Endothelial cell of umbilical vein (primary cell): ENCODE data around the gene STARD13. TPM values are rescaled to one million over a fixed set of nuclear protein-coding genes. Genes with fewer than 3 reads are reported as not detected.

Source experiments
- BruUV-seq: library from RNA; stranded (reverse); fragments of 400-500 nt; replicated peaks from 2 replicates; lab custom pipeline; 2021; lab: Mats Ljungman, UMichigan
- CTCF ChIA-PET: fragments of 300-600, 350-600 bp; sonication (Branson Sonifier 250); formaldehyde crosslinking; loops from one replicate; lab custom pipeline; 2021; ENCODE audit warnings: antibody characterized with exemption, inconsistent platforms; lab: Charles Lee
- POLR2A ChIA-PET: fragments of 300-600, 350-600 bp; sonication (Branson Sonifier 250); formaldehyde crosslinking; loops from one replicate; lab custom pipeline; 2021; ENCODE audit warnings: antibody characterized with exemption, inconsistent platforms; lab: Charles Lee
- DNase-seq: peaks from one replicate; pipeline ENCODE4 v3.0.0-alpha.2; 2011; ENCODE audit warnings: low read depth, low spot score
- FAIRE-seq: peaks from 2 replicates; lab custom pipeline; 2011; peaks lifted over from hg19 to GRCh38; lab: Jason Lieb, UNC
- H2AFZ ChIP-seq: 2 replicates; pipeline ENCODE4 v1.6.0; 2012; ENCODE audit warnings: low read depth, low read length, control low read depth, inconsistent platforms
- H3K27ac ChIP-seq: 2 replicates; pipeline ENCODE4 v1.5.1; 2011; ENCODE audit warnings: low read depth, mild to moderate bottlenecking, control low read depth, low read length, moderate library complexity; ENCODE audit not compliant: insufficient read depth
- H3K27me3 ChIP-seq, 2 experiments: 2 replicates each; pipeline versions ENCODE4 v1.6.0 to v1.6.1; 2011; ENCODE audit warnings: low read length in 2 of 2, mixed read lengths in 1 of 2; ENCODE audit not compliant: control insufficient read depth in 2 of 2, insufficient read depth in 2 of 2
- H3K36me3 ChIP-seq, 2 experiments: 2 replicates in 1 of 2; 3 replicates in 1 of 2; pipeline ENCODE4 v1.5.1; 2011; ENCODE audit warnings: low read length in 2 of 2, mild to moderate bottlenecking in 1 of 2, moderate library complexity in 1 of 2; ENCODE audit not compliant: control insufficient read depth in 2 of 2, insufficient read depth in 2 of 2; ENCODE audit errors: extremely low read depth in 1 of 2
- H3K4me1 ChIP-seq: 3 replicates; pipeline ENCODE4 v1.5.1; 2011; ENCODE audit warnings: mild to moderate bottlenecking, low read length; ENCODE audit not compliant: control insufficient read depth, insufficient read depth; ENCODE audit errors: extremely low read depth
- H3K4me2 ChIP-seq: 2 replicates; pipeline ENCODE4 v1.6.1; 2011; ENCODE audit warnings: low read length, control low read depth, mixed read lengths; ENCODE audit not compliant: insufficient read depth
- H3K4me3 ChIP-seq, 3 experiments: fragments of 200-600 bp in 1 of 3; sonication (generic), shearing (Covaris generic) in 1 of 3; replicated peaks in 1 of 3; 2 replicates each; pipeline ENCODE4 v1.5.1; 2011 to 2016; ENCODE audit warnings: control low read depth in 3 of 3, low read length in 3 of 3, mild to moderate bottlenecking in 2 of 3, inconsistent platforms in 1 of 3, low read depth in 1 of 3, moderate library complexity in 1 of 3; ENCODE audit not compliant: insufficient read depth in 1 of 3
- H3K79me2 ChIP-seq: 2 replicates; pipeline ENCODE4 v1.6.0; 2012; ENCODE audit warnings: low read length, inconsistent platforms; ENCODE audit not compliant: control insufficient read depth, insufficient read depth
- H3K9ac ChIP-seq: replicated peaks from 2 replicates; pipeline ENCODE3; 2011; ENCODE audit warnings: low read length, control low read depth; ENCODE audit not compliant: insufficient read depth; ENCODE audit errors: extremely low read depth
- H3K9me1 ChIP-seq: replicated peaks from 3 replicates; pipeline ENCODE4 v1.6.0; 2011; ENCODE audit warnings: mild to moderate bottlenecking, low read length; ENCODE audit not compliant: control insufficient read depth, insufficient read depth; ENCODE audit errors: extremely low read depth
- H3K9me3 ChIP-seq: replicated peaks from 2 replicates; pipeline ENCODE4 v1.5.1; 2012; ENCODE audit warnings: low read length, inconsistent platforms; ENCODE audit not compliant: control insufficient read depth, insufficient read depth
- H4K20me1 ChIP-seq: replicated peaks from 2 replicates; pipeline ENCODE3; 2011; ENCODE audit warnings: mild to moderate bottlenecking, low read length; ENCODE audit not compliant: control insufficient read depth, insufficient read depth; ENCODE audit errors: extremely low read depth
- CTCF ChIP-seq, 2 donors: IDR thresholded peaks; 1 replicate in 1 of 2; 2 replicates in 1 of 2; pipeline ENCODE4 v1.5.1; 2011; ENCODE audit warnings: low read length in 2 of 2, mild to moderate bottlenecking in 2 of 2, moderate library complexity in 2 of 2, control low read depth in 1 of 2, inconsistent platforms in 1 of 2, low read depth in 1 of 2; ENCODE audit not compliant: insufficient read depth in 1 of 2; ENCODE audit errors: extremely low read depth in 1 of 2
- EZH2 ChIP-seq: IDR thresholded peaks from 2 replicates; pipeline ENCODE4 v1.6.1; 2012; ENCODE audit warnings: borderline replicate concordance, low read depth, mild to moderate bottlenecking, moderate library complexity, low read length, inconsistent platforms; ENCODE audit not compliant: severe bottlenecking
- FOS ChIP-seq: IDR thresholded peaks from 2 replicates; pipeline ENCODE4 v1.6.1; 2011; ENCODE audit warnings: mild to moderate bottlenecking, low read length, moderate library complexity, borderline replicate concordance; ENCODE audit not compliant: insufficient read depth
- GATA2 ChIP-seq: IDR thresholded peaks from 2 replicates; pipeline ENCODE4 v1.7.0; 2011; ENCODE audit warnings: low read depth, mild to moderate bottlenecking, moderate library complexity, mixed read lengths, low read length; ENCODE audit not compliant: insufficient read length, insufficient read depth
- JUN ChIP-seq: IDR thresholded peaks from 2 replicates; pipeline ENCODE4 v1.6.1; 2011; ENCODE audit warnings: borderline replicate concordance, low read depth; ENCODE audit not compliant: insufficient read length, insufficient read depth
- MAX ChIP-seq: IDR thresholded peaks from 2 replicates; pipeline ENCODE4 v1.6.1; 2011; ENCODE audit not compliant: insufficient read depth, insufficient read length
- MYC ChIP-seq: IDR thresholded peaks from one replicate; pipeline ENCODE4 v1.6.1; 2011; ENCODE audit warnings: mild to moderate bottlenecking, low read depth, low read length
- POLR2A ChIP-seq: IDR thresholded peaks from 2 replicates; pipeline ENCODE4 v1.6.1; 2012; ENCODE audit warnings: low read depth, mild to moderate bottlenecking, control low read depth, low read length
- POLR2AphosphoS5 ChIP-seq: IDR thresholded peaks from 2 replicates; pipeline ENCODE4 v1.6.1; 2012; ENCODE audit warnings: low read depth, mild to moderate bottlenecking, control low read depth, low read length, moderate library complexity; ENCODE audit not compliant: insufficient read depth
- dilution Hi-C: fragments of 300-500 bp; cut with MboI; formaldehyde crosslinking; loops from one replicate; pipeline ENCODE4 v1.15.0; 2019; ENCODE audit warnings: low sequenced_read_pairs; ENCODE audit not compliant: extremely low pct_ligation_motif_present
- intact Hi-C: fragments of 100-400 bp; cut with micrococcal nuclease; formaldehyde crosslinking; loops from one replicate; pipeline ENCODE4 v1.10.0; 2022
- polyA plus RNA-seq, 4 experiments: library from polyadenylated mRNA; depleted of rRNA in 3 of 4; stranded (reverse) in 3 of 4; unstranded in 1 of 4; fragments of >200 nt; gene quantifications; 2 replicates each; pipeline versions ENCODE4 v1.2.1 to v1.2.3, GENCODE V29; 2011 to 2012; ENCODE audit warnings: missing spikeins in 1 of 4
- total RNA-seq: library from RNA; stranded (reverse); gene quantifications from 2 replicates; pipeline ENCODE4 v1.2.3, GENCODE V29; 2021

The STARD13 gene
- total and polyA plus RNA-seq, 2 donors (not counting 3 experiments of a cell fraction or from before 2014, with no cell fraction given): 11.0 to 47.7 TPM

- dilution Hi-C loops (no loop called here), intact Hi-C loops (no loop called here)
- Histone ChIP-seq H3K27ac (no peak overlapping the region), H3K4me2 (no peak overlapping the region), H2AFZ (peak overlapping the region; percentile 15), H3K4me1 (peaks cover 16% of the 10 kb centered on the region), H4K20me1 (no peaks in the 10 kb centered on the region), H3K9me3 (no peaks in the 10 kb centered on the region), H3K79me2 (no peaks in the 10 kb centered on the region), H3K36me3 (no peaks in the 10 kb centered on the region), H3K9ac (no peak overlapping the region), H3K27me3 (no peaks in the 10 kb centered on the region), H3K4me3 (no peak overlapping the region), H3K9me1 (no peaks in the 10 kb centered on the region)
- CTCF ChIA-PET: no interaction called here
- POLR2A ChIA-PET: no interaction called here
- FAIRE-seq: no peak
- TF ChIP-seq POLR2AphosphoS5 (no peak), EZH2 (no peak), GATA2 (no peak), POLR2A (no peak), MAX (no peak), MYC (no peak), FOS (no peak), JUN (no peak), CTCF (IDR thresholded peaks at IDR 0.05; ENCODE audit: extremely low read depth in 1 of 2, insufficient read depth in 1 of 2, low read depth in 1 of 2, low read length in 2 of 2) (no peak)
- peak; percentile 44 for DNase-seq
- no TSS peak for BruUV-seq
Observed at GRCh38 chr13:33079960-33080359, 205.6 kb downstream of the STARD13 start.
